Measurements from ENCODE around the gene ZNF594. TPM values are rescaled to one million over a fixed set of nuclear protein-coding genes. Genes with fewer than 3 reads are reported as not detected.
"Not testable (repeated sequence)": the region's sequence is repeated elsewhere in the genome, so short reads cannot be mapped to it uniquely, and the experiment has no call there.

ZNF594 gene
- total RNA-seq, 2 experiments from 2014 or later: 3.9 to 4.1 TPM

DNA sequence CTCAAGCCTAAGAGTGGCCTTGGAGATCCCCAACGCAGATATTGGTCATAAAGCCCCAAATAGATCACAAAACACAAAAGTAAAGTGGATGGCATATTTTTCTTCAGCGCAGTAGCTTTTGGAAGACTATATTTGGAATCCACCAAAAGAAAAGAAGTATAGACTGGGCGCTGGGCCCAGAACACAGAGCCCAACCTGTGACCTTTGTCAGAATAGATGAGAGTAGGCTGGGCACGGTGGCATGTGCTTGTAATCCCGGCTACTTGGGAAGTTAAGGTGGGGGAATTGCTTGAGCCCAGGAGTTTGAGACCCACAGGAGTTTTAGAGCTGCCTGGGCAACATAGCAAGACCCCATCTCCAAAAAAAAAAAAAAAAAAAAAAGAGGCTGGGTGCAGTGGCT, 28.4 kb upstream of the ZNF594 start:
- H3K27ac Mint-ChIP-seq: peak overlapping the region; percentile 3
- no peaks in the 10 kb centered on the region for H3K9me3 Mint-ChIP-seq
- peaks cover 8% of the 10 kb centered on the region for H3K4me1 Mint-ChIP-seq (ENCODE audit: low read depth)
- CTCF ChIA-PET: no interaction called here
- H3K4me3 Mint-ChIP-seq: no peak overlapping the region
- no peak for DNase-seq
- H3K36me3 Mint-ChIP-seq (ENCODE audit: low read depth): peaks cover 1% of the 10 kb centered on the region
- no peaks in the 10 kb centered on the region for H3K27me3 Mint-ChIP-seq (ENCODE audit: low read depth)
- intact Hi-C loops (cut with micrococcal nuclease): no loop called here

DNA sequence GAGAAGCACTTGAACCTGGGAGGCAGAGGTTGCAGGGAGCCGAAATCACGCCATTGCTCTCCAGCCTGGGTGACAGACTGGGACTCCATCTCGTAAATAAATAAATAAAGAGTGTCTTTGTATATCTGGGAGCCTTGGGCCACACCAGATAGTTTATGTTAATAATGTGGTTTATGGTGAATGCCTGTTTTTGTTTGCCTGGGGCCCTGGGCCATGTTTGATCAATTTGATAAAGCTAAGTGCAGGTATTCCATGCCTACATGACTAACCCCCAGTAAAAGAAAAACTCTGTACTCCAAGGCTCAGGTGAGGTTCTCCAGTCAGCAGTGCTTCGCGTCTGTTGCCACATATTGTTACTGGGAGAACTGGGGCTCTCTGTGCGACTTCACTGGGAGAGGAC, 27.9 kb upstream of the ZNF594 start:
- H3K9me3 Mint-ChIP-seq: no peaks in the 10 kb centered on the region

DNA sequence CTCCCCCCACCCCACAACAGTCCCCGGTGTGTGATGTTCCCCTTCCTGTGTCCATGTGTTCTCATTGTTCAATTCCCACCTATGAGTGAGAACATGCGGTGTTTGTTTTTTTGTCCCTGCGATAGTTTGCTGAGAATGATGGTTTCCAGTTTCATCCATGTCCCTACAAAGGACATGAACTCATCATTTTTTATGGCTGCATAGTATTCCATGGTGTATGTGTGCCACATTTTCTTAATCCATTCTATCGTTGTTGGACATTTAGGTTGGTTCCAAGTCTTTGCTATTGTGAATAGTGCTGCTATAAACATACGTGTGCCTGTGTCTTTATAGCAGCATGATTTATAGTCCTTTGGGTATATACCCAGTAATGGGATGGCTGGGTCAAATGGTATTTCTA, 25.9 kb upstream of the ZNF594 start:
- H3K27ac Mint-ChIP-seq; H3K27me3 Mint-ChIP-seq (ENCODE audit: low read depth); H3K36me3 Mint-ChIP-seq (ENCODE audit: low read depth); intact Hi-C loops (cut with micrococcal nuclease); DNase-seq; H3K4me3 Mint-ChIP-seq; CTCF ChIA-PET; H3K4me1 Mint-ChIP-seq (ENCODE audit: low read depth); H3K9me3 Mint-ChIP-seq: not testable (repeated sequence)

More for the DNA sequence above, 27.9 kb upstream of the ZNF594 start:
- intact Hi-C loops (cut with micrococcal nuclease): no loop called here
- no peaks in the 10 kb centered on the region for H3K36me3 Mint-ChIP-seq (ENCODE audit: low read depth)
- peaks cover 8% of the 10 kb centered on the region for H3K4me1 Mint-ChIP-seq (ENCODE audit: low read depth)
- no peaks in the 10 kb centered on the region for H3K27me3 Mint-ChIP-seq (ENCODE audit: low read depth)
- no peak overlapping the region for H3K4me3 Mint-ChIP-seq
- H3K27ac Mint-ChIP-seq: no peak overlapping the region
- CTCF ChIA-PET: no interaction called here
- DNase-seq: no peak

DNA sequence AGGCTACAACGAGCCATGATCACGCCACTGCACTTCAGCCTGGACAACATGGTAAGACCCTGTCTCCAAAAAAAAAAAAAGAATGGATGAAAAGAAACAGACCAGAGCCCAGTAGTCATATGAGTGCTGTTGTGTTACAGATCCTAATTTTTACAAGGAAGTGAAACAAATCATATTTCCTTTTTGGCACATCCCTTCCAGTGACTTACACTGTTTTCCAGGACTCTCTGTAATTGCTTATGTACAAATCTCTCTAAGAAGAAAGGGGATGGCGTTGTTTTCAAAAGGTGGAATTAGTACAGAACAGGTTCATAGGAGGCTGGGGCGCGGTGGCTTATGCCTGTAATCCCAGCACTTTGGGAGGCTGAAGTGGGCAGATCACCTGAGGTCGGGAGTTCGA, 19.8 kb upstream of the ZNF594 start:
- H3K27me3 Mint-ChIP-seq (ENCODE audit: low read depth): no peaks in the 10 kb centered on the region
- H3K27ac Mint-ChIP-seq: no peak overlapping the region
- H3K4me1 Mint-ChIP-seq (ENCODE audit: low read depth): peaks cover 11% of the 10 kb centered on the region
- DNase-seq: no peak
- no peaks in the 10 kb centered on the region for H3K36me3 Mint-ChIP-seq (ENCODE audit: low read depth)
- H3K4me3 Mint-ChIP-seq: no peak overlapping the region
- no peaks in the 10 kb centered on the region for H3K9me3 Mint-ChIP-seq
- CTCF ChIA-PET: no interaction called here
- intact Hi-C loops (cut with micrococcal nuclease): loop anchor here (1.0 kb wide), 1 partner anchor 10 kb away; no protein-coding TSS in a partner anchor

DNA sequence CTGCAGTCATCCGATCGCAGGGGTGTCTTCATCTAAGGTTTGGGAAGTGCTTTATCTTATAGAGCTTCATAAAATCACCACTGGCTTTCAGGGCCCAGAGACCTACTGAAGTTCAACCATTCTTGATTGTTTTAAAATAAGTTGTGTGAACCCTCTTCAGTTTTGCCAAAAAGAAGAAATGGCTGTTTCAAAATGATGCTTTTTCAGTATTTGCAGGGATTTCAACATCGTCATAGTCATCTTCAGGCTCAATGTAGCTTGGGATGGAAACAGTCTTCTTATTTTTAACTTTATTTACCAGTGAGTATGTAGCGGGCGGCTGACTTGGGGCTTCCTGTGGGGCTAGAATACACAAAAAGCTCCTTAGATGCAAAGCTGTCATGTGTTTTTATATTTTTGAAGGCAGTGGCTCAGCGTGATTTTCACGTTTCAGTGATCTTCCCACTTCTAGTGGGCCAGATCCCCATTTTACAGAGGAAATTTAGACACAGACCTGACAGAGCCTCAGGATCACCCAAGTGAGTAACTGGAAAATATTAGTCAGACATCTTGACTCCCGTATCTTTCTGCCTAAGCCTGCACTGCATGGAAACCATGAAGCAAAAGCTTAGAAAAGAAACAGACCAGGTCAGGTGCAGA, 19.1 kb upstream of the ZNF594 start:
- no peaks in the 10 kb centered on the region for H3K27me3 Mint-ChIP-seq (ENCODE audit: low read depth)
- no peaks in the 10 kb centered on the region for H3K9me3 Mint-ChIP-seq
- CTCF ChIA-PET: no interaction called here
- DNase-seq: no peak
- H3K4me3 Mint-ChIP-seq: no peak overlapping the region
- intact Hi-C loops (cut with micrococcal nuclease): loop anchor here (1.0 kb wide), 1 partner anchor 11 kb away; no protein-coding TSS in a partner anchor
- no peak overlapping the region for H3K27ac Mint-ChIP-seq
- no peaks in the 10 kb centered on the region for H3K36me3 Mint-ChIP-seq (ENCODE audit: low read depth)
- H3K4me1 Mint-ChIP-seq (ENCODE audit: low read depth): peaks cover 11% of the 10 kb centered on the region

- no peaks in the 10 kb centered on the region for H3K36me3 Mint-ChIP-seq (ENCODE audit: low read depth)
- CTCF ChIA-PET: no interaction called here
- intact Hi-C loops (cut with micrococcal nuclease): no loop called here
Observed at GRCh38 chr17:5210091-5210490, 18.4 kb upstream of the ZNF594 start.

DNA sequence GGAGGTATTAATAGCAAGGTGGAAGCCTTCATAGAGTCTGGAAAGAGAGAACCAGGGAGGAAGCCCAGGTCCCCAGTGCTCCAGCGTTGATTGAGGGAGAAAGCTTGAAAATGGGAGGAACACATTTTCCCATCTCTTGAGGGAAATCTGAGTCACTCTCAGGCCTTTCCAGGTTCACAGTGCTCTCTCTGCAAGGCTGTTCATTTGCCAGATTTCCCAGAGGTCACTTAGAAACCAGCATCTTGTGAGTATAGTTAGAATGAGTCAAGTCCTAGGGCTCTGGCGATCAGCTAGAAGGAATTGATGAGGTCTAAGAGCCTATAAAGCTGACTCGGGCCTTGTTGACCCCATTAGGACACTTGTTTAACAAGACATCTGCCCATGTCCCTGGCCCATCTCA, 17.7 kb upstream of the ZNF594 start:
- Mint-ChIP-seq H3K36me3 (ENCODE audit: low read depth) (no peaks in the 10 kb centered on the region), H3K4me3 (no peak overlapping the region), H3K4me1 (ENCODE audit: low read depth) (peaks cover 11% of the 10 kb centered on the region), H3K27me3 (ENCODE audit: low read depth) (no peaks in the 10 kb centered on the region), H3K27ac (no peak overlapping the region), H3K9me3 (no peaks in the 10 kb centered on the region)
- DNase-seq: no peak
- CTCF ChIA-PET: no interaction called here
- intact Hi-C loops (cut with micrococcal nuclease): no loop called here

More at GRCh38 chr17:5210091-5210490, 18.4 kb upstream of the ZNF594 start:
- peaks cover 11% of the 10 kb centered on the region for H3K4me1 Mint-ChIP-seq (ENCODE audit: low read depth)
- DNase-seq: no peak
- H3K27me3 Mint-ChIP-seq (ENCODE audit: low read depth): no peaks in the 10 kb centered on the region
- no peak overlapping the region for H3K4me3 Mint-ChIP-seq
- no peaks in the 10 kb centered on the region for H3K9me3 Mint-ChIP-seq
- no peak overlapping the region for H3K27ac Mint-ChIP-seq

DNA sequence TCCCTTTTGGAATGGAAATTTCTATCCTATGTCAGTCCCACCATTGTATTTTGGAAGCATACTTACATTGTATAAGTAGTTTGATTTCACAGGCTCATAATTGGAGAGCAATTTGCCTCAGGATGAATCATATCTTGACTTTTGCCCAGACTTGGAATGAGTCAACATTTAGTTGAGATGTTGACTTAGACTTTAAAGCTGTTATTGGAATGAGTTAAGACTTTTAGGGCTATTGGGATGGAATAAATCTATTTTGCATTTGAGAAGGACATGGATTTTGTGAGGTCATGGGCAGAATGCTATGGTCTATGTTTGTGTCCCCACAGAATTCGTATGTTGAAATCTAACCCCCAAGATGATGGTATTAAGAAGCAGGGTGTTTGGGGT, 12.2 kb upstream of the ZNF594 start:
- H3K9me3 Mint-ChIP-seq: no peaks in the 10 kb centered on the region
- intact Hi-C loops (cut with micrococcal nuclease): no loop called here
- peaks cover 4% of the 10 kb centered on the region for H3K4me1 Mint-ChIP-seq (ENCODE audit: low read depth)
- H3K27me3 Mint-ChIP-seq (ENCODE audit: low read depth): no peaks in the 10 kb centered on the region
- no peak overlapping the region for H3K4me3 Mint-ChIP-seq
- no peak for DNase-seq
- CTCF ChIA-PET: no interaction called here
- H3K36me3 Mint-ChIP-seq (ENCODE audit: low read depth): peaks cover 3% of the 10 kb centered on the region
- H3K27ac Mint-ChIP-seq: no peak overlapping the region

- H3K36me3 Mint-ChIP-seq (ENCODE audit: low read depth): peaks cover 3% of the 10 kb centered on the region
- DNase-seq: no peak
- no peak overlapping the region for H3K4me3 Mint-ChIP-seq
- no peaks in the 10 kb centered on the region for H3K9me3 Mint-ChIP-seq
- CTCF ChIA-PET: no interaction called here
- peaks cover 7% of the 10 kb centered on the region for H3K4me1 Mint-ChIP-seq (ENCODE audit: low read depth)
- H3K27me3 Mint-ChIP-seq (ENCODE audit: low read depth): no peaks in the 10 kb centered on the region
- no peak overlapping the region for H3K27ac Mint-ChIP-seq
- intact Hi-C loops (cut with micrococcal nuclease): no loop called here
Observed at GRCh38 chr17:5203178-5203907, 11.7 kb upstream of the ZNF594 start.

- DNase-seq: no peak
- H3K4me3 Mint-ChIP-seq: no peak overlapping the region
- H3K27me3 Mint-ChIP-seq (ENCODE audit: low read depth): no peaks in the 10 kb centered on the region
- CTCF ChIA-PET: no interaction called here
- H3K27ac Mint-ChIP-seq: no peak overlapping the region
- H3K9me3 Mint-ChIP-seq: no peaks in the 10 kb centered on the region
- peaks cover 3% of the 10 kb centered on the region for H3K36me3 Mint-ChIP-seq (ENCODE audit: low read depth)
- intact Hi-C loops (cut with micrococcal nuclease): no loop called here
- H3K4me1 Mint-ChIP-seq (ENCODE audit: low read depth): peaks cover 15% of the 10 kb centered on the region
Observed at GRCh38 chr17:5201011-5201410, 9.3 kb upstream of the ZNF594 start.

- H3K36me3 Mint-ChIP-seq (ENCODE audit: low read depth): peaks cover 3% of the 10 kb centered on the region
- no peaks in the 10 kb centered on the region for H3K9me3 Mint-ChIP-seq
- H3K4me3 Mint-ChIP-seq: no peak overlapping the region
- CTCF ChIA-PET: no interaction called here
- DNase-seq: no peak
- H3K4me1 Mint-ChIP-seq (ENCODE audit: low read depth): peaks cover 15% of the 10 kb centered on the region
- intact Hi-C loops (cut with micrococcal nuclease): no loop called here
- no peak overlapping the region for H3K27ac Mint-ChIP-seq
- H3K27me3 Mint-ChIP-seq (ENCODE audit: low read depth): no peaks in the 10 kb centered on the region
Observed at GRCh38 chr17:5200360-5200759, 8.7 kb upstream of the ZNF594 start.

- H3K27me3 Mint-ChIP-seq (ENCODE audit: low read depth): no peaks in the 10 kb centered on the region
- no peak for DNase-seq
- H3K9me3 Mint-ChIP-seq: no peaks in the 10 kb centered on the region
- no peak overlapping the region for H3K27ac Mint-ChIP-seq
- H3K4me1 Mint-ChIP-seq (ENCODE audit: low read depth): peaks cover 11% of the 10 kb centered on the region
- H3K36me3 Mint-ChIP-seq (ENCODE audit: low read depth): no peaks in the 10 kb centered on the region
- intact Hi-C loops (cut with micrococcal nuclease): loop anchor here (10.0 kb wide), 1 partner anchor 386 kb away; the partner anchor contains the start of gene NLRP1
- H3K4me3 Mint-ChIP-seq: no peak overlapping the region
- CTCF ChIA-PET: interaction anchor here (0.9 to 1.3 kb wide), 4 partner anchors 15 to 174 kb away, joined by 3 to 5 read pairs (median 4); no protein-coding TSS in a partner anchor
Observed at GRCh38 chr17:5198472-5198871, 6.8 kb upstream of the ZNF594 start.

DNA sequence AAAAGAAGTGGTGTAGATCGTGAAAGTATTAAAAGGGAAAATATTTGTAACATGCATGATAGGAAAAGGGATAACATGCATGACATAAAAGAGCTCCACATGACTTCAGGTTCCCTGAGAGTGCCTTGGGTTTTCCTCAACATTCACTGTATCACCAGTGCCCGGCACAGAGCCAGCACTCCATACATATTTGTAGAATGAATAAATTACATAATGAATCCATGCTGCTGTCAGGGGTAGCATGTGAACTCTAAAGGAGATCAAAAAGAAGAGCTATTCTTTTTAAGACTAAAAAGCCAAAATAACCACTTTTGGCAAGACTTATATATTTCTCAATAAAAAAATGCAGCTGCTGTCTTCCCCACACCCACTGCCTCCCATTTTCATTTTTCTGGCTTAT, 2.7 kb upstream of the ZNF594 start:
- Mint-ChIP-seq H3K9me3 (peaks cover 11% of the 10 kb centered on the region), H3K36me3 (ENCODE audit: low read depth) (peaks cover 20% of the 10 kb centered on the region), H3K4me1 (ENCODE audit: low read depth) (peaks cover 41% of the 10 kb centered on the region), H3K4me3 (no peak overlapping the region), H3K27me3 (ENCODE audit: low read depth) (no peaks in the 10 kb centered on the region), H3K27ac (no peak overlapping the region)
- CTCF ChIA-PET: interaction anchor here (0.6 to 1.5 kb wide), 5 partner anchors 29 to 196 kb away, joined by 3 to 10 read pairs (median 3); no protein-coding TSS in a partner anchor
- intact Hi-C loops (cut with micrococcal nuclease): loop anchor here (5.0 to 10.0 kb wide), 3 partner anchors 117 to 390 kb away; partner anchors contain the start of genes NLRP1, NUP88 and ZFP3
- DNase-seq: no peak
